HepG2 (cell line): ENCODE measurements around the gene AHCY. TPM values are rescaled to one million over a fixed set of nuclear protein-coding genes. Genes with fewer than 3 reads are reported as not detected.

Experiments used
- ATF7 ChIP-seq, 2 experiments: fragments of 450-650 bp in 1 of 2; sonication (generic) in 1 of 2; formaldehyde crosslinking in 1 of 2; IDR thresholded peaks; 2 replicates each; pipeline versions ENCODE4 v1.4.0 to v1.6.1; 2016 to 2020; ENCODE audit warnings: antibody characterized with exemption in 1 of 2, mild to moderate bottlenecking in 1 of 2, missing genetic modification reagents in 1 of 2
- BRD4 ChIP-seq: sonication (generic); formaldehyde crosslinking; IDR thresholded peaks from 2 replicates; pipeline ENCODE4 v1.4.0; 2020; ENCODE audit warnings: missing genetic modification reagents
- GLI4 ChIP-seq: sonication (generic); formaldehyde crosslinking; IDR thresholded peaks from 2 replicates; pipeline ENCODE4 v1.5.1; 2020; ENCODE audit warnings: missing genetic modification reagents, mild to moderate bottlenecking, moderate library complexity, borderline replicate concordance
- HOXA9 ChIP-seq: sonication (generic); formaldehyde crosslinking; IDR thresholded peaks from 2 replicates; pipeline ENCODE4 v1.8.1; 2022; ENCODE audit warnings: missing genetic modification reagents, mild to moderate bottlenecking, moderate library complexity, borderline replicate concordance
- REXO4 ChIP-seq: sonication (generic); formaldehyde crosslinking; IDR thresholded peaks from 2 replicates; pipeline ENCODE4 v1.8.0; 2022; ENCODE audit warnings: missing genetic modification reagents, mild to moderate bottlenecking, borderline replicate concordance
- SNRNP70 ChIP-seq: fragments of 200-400 bp; formaldehyde crosslinking; IDR thresholded peaks from 2 replicates; pipeline ENCODE4 v1.6.1; 2017; ENCODE audit warnings: mild to moderate bottlenecking, low read depth, low read length, moderate library complexity
- SPEN ChIP-seq: sonication (generic); formaldehyde crosslinking; IDR thresholded peaks from 2 replicates; pipeline ENCODE4 v1.5.1; 2020; ENCODE audit warnings: low read depth, mild to moderate bottlenecking, missing genetic modification reagents
- TCF7L2 ChIP-seq: IDR thresholded peaks from 2 replicates; pipeline ENCODE4 v1.6.1; 2011; ENCODE audit warnings: mild to moderate bottlenecking, low read depth, low read length, moderate library complexity
- ZNF337 ChIP-seq: sonication (generic); formaldehyde crosslinking; IDR thresholded peaks from 2 replicates; pipeline ENCODE4 v1.5.1; 2020; ENCODE audit warnings: missing genetic modification reagents, low read depth, mild to moderate bottlenecking, borderline replicate concordance
- polyA plus RNA-seq, 8 experiments: library from polyadenylated mRNA; depleted of rRNA in 3 of 8; stranded (reverse) in 7 of 8; unstranded in 1 of 8; fragments of >200 nt; fragmentation: Illumina TruSeq in 4 of 8; extraction: Trizol in 4 of 8; gene quantifications; 2 replicates each; pipeline versions ENCODE4 v1.2.1 to v1.2.3, GENCODE V29; 2011 to 2016; ENCODE audit warnings: low read depth in 4 of 8, missing spikeins in 1 of 8, mixed read lengths in 1 of 8; ENCODE audit not compliant: insufficient read depth in 1 of 8
- total RNA-seq, 5 experiments: library from RNA; depleted of rRNA; stranded (reverse); fragments of >200 nt; fragmentation: Illumina TruSeq; extraction: Trizol; gene quantifications; 2 replicates each; pipeline ENCODE4 v1.2.3, GENCODE V29; 2016; ENCODE audit warnings: low read depth in 1 of 5
- TF ChIP-seq, protein P1 (sequence below): sonication (generic); formaldehyde crosslinking; IDR thresholded peaks from 2 replicates; pipeline ENCODE4 v1.4.0; 2020; ENCODE audit warnings: missing genetic modification reagents, borderline replicate concordance
- TF ChIP-seq, protein P2 (sequence below): sonication (generic); formaldehyde crosslinking; conservative IDR thresholded peaks from 2 replicates; pipeline ENCODE4 v1.4.0; 2020; ENCODE audit warnings: mild to moderate bottlenecking, missing genetic modification reagents, moderate library complexity
- TF ChIP-seq, protein P3 (sequence below): fragments of 450-650 bp; IDR thresholded peaks from 2 replicates; pipeline ENCODE4 v1.6.1; 2017; ENCODE audit warnings: mild to moderate bottlenecking
- TF ChIP-seq, protein P4 (sequence below): sonication (generic); formaldehyde crosslinking; IDR thresholded peaks from 2 replicates; pipeline ENCODE4 v1.4.0; 2020; ENCODE audit warnings: missing genetic modification reagents, borderline replicate concordance

The AHCY gene
- total and polyA plus RNA-seq, 2 of the 13 experiments (the other 11 are each of a cell fraction or from before 2014, with no cell fraction given), result 407 to 419 TPM

DNA sequence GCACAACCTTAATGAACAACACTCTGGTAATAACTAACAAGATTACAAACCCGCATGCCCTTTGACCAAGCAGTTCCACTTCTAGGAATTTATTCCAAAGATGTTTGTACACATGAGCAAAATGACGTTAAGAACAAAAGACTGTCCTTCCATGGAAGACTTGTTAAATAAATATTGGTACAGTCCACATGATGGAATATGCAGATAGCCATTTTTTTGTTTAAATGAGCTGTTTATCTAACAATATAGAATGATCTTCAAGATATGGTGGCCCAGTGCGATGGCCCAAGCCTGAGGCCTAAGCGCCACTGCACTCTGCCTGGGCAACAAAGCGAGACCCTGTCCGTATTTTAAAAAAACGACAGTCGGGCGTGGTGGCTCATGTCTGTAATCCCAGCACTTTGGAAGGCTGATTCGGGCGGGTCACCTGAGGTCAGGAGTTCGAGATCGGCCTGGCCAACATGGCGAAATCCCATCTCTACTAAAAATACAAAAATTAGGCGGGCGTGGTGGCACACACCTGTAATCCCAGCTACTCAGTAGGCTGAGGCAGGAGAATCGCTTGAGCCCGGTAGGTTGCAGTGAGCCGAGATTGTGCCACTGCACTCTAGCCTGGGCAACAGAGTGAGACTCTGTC, 7.4 kb upstream of the AHCY start (continued):
- TF ChIP-seq ZNF337 (CRISPR knock-in tag) (no peak), ATF7 (IDR thresholded peaks at IDR 0.05) (no peak), ATF7 (CRISPR knock-in tag; IDR thresholded peaks at IDR 0.05) (no peak), SPEN (CRISPR knock-in tag) (no peak), BRD4 (CRISPR knock-in tag) (peak; percentile 71; the same call in 1 of the 2 replicates), HOXA9 (CRISPR knock-in tag) (no peak), TCF7L2 (no peak; the same call in 1 of the 2 replicates), REXO4 (CRISPR knock-in tag) (0 out of 2 replicates have a peak, but pooled peaks have one; percentile 8), GLI4 (CRISPR knock-in tag) (no peak), SNRNP70 (no peak)
- TF ChIP-seq, protein P1, sequence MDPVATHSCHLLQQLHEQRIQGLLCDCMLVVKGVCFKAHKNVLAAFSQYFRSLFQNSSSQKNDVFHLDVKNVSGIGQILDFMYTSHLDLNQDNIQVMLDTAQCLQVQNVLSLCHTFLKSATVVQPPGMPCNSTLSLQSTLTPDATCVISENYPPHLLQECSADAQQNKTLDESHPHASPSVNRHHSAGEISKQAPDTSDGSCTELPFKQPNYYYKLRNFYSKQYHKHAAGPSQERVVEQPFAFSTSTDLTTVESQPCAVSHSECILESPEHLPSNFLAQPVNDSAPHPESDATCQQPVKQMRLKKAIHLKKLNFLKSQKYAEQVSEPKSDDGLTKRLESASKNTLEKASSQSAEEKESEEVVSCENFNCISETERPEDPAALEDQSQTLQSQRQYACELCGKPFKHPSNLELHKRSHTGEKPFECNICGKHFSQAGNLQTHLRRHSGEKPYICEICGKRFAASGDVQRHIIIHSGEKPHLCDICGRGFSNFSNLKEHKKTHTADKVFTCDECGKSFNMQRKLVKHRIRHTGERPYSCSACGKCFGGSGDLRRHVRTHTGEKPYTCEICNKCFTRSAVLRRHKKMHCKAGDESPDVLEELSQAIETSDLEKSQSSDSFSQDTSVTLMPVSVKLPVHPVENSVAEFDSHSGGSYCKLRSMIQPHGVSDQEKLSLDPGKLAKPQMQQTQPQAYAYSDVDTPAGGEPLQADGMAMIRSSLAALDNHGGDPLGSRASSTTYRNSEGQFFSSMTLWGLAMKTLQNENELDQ (CRISPR knock-in tag), result 0 out of 2 replicates have a peak, but pooled peaks have one; percentile 43
- TF ChIP-seq, protein P2, sequence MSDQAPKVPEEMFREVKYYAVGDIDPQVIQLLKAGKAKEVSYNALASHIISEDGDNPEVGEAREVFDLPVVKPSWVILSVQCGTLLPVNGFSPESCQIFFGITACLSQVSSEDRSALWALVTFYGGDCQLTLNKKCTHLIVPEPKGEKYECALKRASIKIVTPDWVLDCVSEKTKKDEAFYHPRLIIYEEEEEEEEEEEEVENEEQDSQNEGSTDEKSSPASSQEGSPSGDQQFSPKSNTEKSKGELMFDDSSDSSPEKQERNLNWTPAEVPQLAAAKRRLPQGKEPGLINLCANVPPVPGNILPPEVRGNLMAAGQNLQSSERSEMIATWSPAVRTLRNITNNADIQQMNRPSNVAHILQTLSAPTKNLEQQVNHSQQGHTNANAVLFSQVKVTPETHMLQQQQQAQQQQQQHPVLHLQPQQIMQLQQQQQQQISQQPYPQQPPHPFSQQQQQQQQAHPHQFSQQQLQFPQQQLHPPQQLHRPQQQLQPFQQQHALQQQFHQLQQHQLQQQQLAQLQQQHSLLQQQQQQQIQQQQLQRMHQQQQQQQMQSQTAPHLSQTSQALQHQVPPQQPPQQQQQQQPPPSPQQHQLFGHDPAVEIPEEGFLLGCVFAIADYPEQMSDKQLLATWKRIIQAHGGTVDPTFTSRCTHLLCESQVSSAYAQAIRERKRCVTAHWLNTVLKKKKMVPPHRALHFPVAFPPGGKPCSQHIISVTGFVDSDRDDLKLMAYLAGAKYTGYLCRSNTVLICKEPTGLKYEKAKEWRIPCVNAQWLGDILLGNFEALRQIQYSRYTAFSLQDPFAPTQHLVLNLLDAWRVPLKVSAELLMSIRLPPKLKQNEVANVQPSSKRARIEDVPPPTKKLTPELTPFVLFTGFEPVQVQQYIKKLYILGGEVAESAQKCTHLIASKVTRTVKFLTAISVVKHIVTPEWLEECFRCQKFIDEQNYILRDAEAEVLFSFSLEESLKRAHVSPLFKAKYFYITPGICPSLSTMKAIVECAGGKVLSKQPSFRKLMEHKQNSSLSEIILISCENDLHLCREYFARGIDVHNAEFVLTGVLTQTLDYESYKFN (CRISPR knock-in tag), result peak; percentile 87
- TF ChIP-seq, protein P3, sequence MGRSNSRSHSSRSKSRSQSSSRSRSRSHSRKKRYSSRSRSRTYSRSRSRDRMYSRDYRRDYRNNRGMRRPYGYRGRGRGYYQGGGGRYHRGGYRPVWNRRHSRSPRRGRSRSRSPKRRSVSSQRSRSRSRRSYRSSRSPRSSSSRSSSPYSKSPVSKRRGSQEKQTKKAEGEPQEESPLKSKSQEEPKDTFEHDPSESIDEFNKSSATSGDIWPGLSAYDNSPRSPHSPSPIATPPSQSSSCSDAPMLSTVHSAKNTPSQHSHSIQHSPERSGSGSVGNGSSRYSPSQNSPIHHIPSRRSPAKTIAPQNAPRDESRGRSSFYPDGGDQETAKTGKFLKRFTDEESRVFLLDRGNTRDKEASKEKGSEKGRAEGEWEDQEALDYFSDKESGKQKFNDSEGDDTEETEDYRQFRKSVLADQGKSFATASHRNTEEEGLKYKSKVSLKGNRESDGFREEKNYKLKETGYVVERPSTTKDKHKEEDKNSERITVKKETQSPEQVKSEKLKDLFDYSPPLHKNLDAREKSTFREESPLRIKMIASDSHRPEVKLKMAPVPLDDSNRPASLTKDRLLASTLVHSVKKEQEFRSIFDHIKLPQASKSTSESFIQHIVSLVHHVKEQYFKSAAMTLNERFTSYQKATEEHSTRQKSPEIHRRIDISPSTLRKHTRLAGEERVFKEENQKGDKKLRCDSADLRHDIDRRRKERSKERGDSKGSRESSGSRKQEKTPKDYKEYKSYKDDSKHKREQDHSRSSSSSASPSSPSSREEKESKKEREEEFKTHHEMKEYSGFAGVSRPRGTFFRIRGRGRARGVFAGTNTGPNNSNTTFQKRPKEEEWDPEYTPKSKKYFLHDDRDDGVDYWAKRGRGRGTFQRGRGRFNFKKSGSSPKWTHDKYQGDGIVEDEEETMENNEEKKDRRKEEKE, result no peak
- TF ChIP-seq, protein P4, sequence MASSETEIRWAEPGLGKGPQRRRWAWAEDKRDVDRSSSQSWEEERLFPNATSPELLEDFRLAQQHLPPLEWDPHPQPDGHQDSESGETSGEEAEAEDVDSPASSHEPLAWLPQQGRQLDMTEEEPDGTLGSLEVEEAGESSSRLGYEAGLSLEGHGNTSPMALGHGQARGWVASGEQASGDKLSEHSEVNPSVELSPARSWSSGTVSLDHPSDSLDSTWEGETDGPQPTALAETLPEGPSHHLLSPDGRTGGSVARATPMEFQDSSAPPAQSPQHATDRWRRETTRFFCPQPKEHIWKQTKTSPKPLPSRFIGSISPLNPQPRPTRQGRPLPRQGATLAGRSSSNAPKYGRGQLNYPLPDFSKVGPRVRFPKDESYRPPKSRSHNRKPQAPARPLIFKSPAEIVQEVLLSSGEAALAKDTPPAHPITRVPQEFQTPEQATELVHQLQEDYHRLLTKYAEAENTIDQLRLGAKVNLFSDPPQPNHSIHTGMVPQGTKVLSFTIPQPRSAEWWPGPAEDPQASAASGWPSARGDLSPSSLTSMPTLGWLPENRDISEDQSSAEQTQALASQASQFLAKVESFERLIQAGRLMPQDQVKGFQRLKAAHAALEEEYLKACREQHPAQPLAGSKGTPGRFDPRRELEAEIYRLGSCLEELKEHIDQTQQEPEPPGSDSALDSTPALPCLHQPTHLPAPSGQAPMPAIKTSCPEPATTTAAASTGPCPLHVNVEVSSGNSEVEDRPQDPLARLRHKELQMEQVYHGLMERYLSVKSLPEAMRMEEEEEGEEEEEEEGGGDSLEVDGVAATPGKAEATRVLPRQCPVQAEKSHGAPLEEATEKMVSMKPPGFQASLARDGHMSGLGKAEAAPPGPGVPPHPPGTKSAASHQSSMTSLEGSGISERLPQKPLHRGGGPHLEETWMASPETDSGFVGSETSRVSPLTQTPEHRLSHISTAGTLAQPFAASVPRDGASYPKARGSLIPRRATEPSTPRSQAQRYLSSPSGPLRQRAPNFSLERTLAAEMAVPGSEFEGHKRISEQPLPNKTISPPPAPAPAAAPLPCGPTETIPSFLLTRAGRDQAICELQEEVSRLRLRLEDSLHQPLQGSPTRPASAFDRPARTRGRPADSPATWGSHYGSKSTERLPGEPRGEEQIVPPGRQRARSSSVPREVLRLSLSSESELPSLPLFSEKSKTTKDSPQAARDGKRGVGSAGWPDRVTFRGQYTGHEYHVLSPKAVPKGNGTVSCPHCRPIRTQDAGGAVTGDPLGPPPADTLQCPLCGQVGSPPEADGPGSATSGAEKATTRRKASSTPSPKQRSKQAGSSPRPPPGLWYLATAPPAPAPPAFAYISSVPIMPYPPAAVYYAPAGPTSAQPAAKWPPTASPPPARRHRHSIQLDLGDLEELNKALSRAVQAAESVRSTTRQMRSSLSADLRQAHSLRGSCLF (CRISPR knock-in tag), result peak; percentile 88; the same call in 1 of the 2 replicates
